GM13976 (cell line): ENCODE results near the gene MRPL47.
"Not testable (repeated sequence)": the region's sequence is repeated elsewhere in the genome, so short reads cannot be mapped to it uniquely, and the experiment has no call there.

Experiments
- DNase-seq: peaks from one replicate; pipeline ENCODE4 v3.0.0; 2012; ENCODE audit warnings: low spot score
- CTCF ChIP-seq: IDR thresholded peaks from 2 replicates; pipeline ENCODE4 v1.5.1; 2012; ENCODE audit warnings: borderline replicate concordance, mild to moderate bottlenecking; ENCODE audit not compliant: insufficient read depth; ENCODE audit errors: extremely low read depth, missing control alignments, control extremely low read depth
- in situ Hi-C: fragments of 300-500 bp; cut with MboI; formaldehyde crosslinking; loops from one replicate; pipeline ENCODE4 v1.12.0; 2022; ENCODE audit warnings: low sequenced_read_pairs, mixed read lengths, inconsistent platforms; ENCODE audit not compliant: unreplicated experiment

The MRPL47 gene

GRCh38 chr3:179604321-179605078, at the start of gene MRPL47, which contains the start of gene NDUFB5:
MRPL47 (minus strand) TSS chr3:179604638; CDS start chr3:179604624, 14 bp downstream.
NDUFB5 (plus strand) TSS chr3:179604794; CDS start chr3:179604816, 22 bp downstream.
- in situ Hi-C loops = no loop called here
- peak; percentile 90 for DNase-seq
- no peak for TF ChIP-seq CTCF

GRCh38 chr3:179653096-179653797, 48.8 kb upstream of the MRPL47 start:
- peak; percentile 17 for TF ChIP-seq CTCF
- DNase-seq = peak; percentile 71
- in situ Hi-C loops = no loop called here

GRCh38 chr3:179652447-179653095, 48.1 kb upstream of the MRPL47 start, which contains the start of gene USP13:
USP13 (plus strand) TSS chr3:179653040; CDS start chr3:179653226, 186 bp downstream.
- DNase-seq = peak; percentile 79
- TF ChIP-seq CTCF = no peak
- in situ Hi-C loops = no loop called here

GRCh38 chr3:179651687-179652446, 47.4 kb upstream of the MRPL47 start:
- TF ChIP-seq CTCF = no peak
- in situ Hi-C loops = no loop called here
- DNase-seq = no peak

GRCh38 chr3:179646177-179646576, 41.7 kb upstream of the MRPL47 start:
- TF ChIP-seq CTCF = no peak
- in situ Hi-C loops = no loop called here
- DNase-seq = no peak

- in situ Hi-C loops = not testable (repeated sequence)
Measured at GRCh38 chr3:179643837-179644236, 39.4 kb upstream of the MRPL47 start.

GRCh38 chr3:179642871-179643270, 38.4 kb upstream of the MRPL47 start:
- in situ Hi-C loops = no loop called here
- DNase-seq = no peak
- no peak for TF ChIP-seq CTCF

More at GRCh38 chr3:179643837-179644236, 39.4 kb upstream of the MRPL47 start:
- not testable (repeated sequence) for DNase-seq
